Astrocyte of the cerebellum (primary cell): ENCODE measurements around the gene ISM2.
"Not testable (repeated sequence)": the region's sequence is repeated elsewhere in the genome, so short reads cannot be mapped to it uniquely, and the experiment has no call there.

Source experiments
- DNase-seq: peaks from one replicate; pipeline ENCODE4 v3.0.0-alpha.2; 2011; ENCODE audit warnings: low read depth
- H3K4me3 ChIP-seq: 2 replicates; pipeline ENCODE4 v1.5.1; 2011; ENCODE audit warnings: mild to moderate bottlenecking, low read depth, low read length, moderate library complexity
- in situ Hi-C: cut with HindIII; loops from 2 replicates; pipeline ENCODE4 v1.10.0; 2017; ENCODE audit warnings: low sequenced_read_pairs
- TF ChIP-seq, protein P1 (sequence below): IDR thresholded peaks from 2 replicates; pipeline ENCODE4 v1.5.1; 2012; ENCODE audit warnings: low read length, low read depth, moderate library complexity, mild to moderate bottlenecking; ENCODE audit errors: missing control alignments

ISM2 gene

DNA sequence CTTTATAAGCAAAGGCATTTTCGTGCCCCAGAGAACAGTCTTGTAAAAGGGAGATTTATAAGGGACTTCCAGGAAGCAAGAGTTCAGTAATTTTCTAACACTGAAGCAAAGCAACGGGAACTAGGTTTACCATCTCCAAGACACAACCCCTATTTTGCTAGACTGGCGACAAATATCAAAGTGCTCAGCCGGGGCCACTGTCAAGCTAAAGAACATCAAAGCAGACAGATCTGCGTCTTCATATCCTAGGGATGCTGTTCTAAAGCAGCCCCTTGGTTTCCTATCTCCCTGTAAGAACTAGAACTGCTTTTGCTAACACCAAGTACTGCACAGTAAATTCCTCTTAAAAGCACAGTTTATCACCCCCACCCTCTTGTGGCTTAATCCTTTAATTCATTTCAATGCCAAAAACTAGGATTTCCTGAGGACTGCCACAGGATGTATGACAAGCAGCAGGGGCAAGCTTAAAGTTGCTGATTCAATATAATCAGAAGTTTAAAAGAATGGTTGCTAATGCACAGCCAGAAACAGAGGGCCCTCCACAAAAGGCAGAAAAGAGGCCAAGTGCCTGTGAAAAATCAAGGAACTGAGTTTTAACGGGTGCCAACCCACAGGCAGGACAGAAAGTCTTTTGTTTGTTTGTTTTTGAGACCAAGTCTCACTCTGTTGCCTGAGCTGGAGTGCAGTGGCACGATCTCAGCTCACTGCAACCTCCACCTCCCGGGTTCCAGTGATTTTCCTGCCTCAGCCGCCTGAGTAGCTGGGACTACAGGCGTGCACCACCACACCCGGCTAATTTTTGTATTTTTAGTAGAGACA lies 44.0 kb upstream of the ISM2 start:
- H3K4me3 ChIP-seq, result no peak overlapping the region
- no peak for DNase-seq
- TF ChIP-seq, protein P1, sequence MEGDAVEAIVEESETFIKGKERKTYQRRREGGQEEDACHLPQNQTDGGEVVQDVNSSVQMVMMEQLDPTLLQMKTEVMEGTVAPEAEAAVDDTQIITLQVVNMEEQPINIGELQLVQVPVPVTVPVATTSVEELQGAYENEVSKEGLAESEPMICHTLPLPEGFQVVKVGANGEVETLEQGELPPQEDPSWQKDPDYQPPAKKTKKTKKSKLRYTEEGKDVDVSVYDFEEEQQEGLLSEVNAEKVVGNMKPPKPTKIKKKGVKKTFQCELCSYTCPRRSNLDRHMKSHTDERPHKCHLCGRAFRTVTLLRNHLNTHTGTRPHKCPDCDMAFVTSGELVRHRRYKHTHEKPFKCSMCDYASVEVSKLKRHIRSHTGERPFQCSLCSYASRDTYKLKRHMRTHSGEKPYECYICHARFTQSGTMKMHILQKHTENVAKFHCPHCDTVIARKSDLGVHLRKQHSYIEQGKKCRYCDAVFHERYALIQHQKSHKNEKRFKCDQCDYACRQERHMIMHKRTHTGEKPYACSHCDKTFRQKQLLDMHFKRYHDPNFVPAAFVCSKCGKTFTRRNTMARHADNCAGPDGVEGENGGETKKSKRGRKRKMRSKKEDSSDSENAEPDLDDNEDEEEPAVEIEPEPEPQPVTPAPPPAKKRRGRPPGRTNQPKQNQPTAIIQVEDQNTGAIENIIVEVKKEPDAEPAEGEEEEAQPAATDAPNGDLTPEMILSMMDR, result no peak
- in situ Hi-C loops, result no loop called here

DNA sequence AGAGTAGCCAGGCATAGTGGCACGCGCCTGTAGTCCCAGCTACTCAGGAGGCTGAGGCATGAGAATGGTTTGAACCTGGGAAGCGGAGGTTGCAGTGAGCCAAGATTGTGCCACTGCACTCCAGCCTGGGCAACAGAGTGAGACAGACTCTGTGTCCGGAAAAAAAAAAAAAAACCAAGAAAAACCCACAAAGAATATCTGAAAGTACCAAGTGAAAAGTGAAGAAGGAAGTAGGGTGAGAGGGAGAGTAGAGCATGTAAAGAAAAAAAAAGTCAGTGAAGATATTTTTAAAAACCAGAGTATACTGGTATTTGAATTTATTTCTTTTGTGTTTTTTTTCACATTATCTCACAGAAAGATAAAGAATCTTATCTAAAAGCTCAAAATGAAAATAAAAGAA lies 43.3 kb upstream of the ISM2 start:
- no peak overlapping the region for H3K4me3 ChIP-seq

DNA sequence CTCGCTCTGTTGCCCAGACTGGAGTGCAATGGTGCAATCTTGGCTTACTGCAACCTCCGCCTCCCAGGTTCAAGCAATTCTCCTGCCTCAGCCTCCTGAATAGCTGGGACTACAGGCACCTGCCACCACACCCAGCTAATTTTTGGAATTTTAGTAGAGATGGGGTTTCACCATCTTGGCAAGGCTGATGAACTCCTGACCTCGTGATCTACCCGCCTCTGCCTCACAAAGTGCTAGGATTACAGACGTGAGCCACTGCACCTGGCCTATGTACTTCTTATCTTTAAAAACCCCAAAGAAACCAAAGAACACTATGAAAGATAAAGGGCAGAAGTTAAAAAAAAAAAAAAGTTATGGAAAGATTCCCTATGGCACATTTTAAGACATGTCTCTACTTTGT lies 38.3 kb upstream of the ISM2 start:
- DNase-seq, H3K4me3 ChIP-seq, in situ Hi-C loops: not testable (repeated sequence)

More for the DNA sequence above, 43.3 kb upstream of the ISM2 start:
- in situ Hi-C loops, result no loop called here
- no peak for DNase-seq
- TF ChIP-seq, protein P1, result no peak

DNA sequence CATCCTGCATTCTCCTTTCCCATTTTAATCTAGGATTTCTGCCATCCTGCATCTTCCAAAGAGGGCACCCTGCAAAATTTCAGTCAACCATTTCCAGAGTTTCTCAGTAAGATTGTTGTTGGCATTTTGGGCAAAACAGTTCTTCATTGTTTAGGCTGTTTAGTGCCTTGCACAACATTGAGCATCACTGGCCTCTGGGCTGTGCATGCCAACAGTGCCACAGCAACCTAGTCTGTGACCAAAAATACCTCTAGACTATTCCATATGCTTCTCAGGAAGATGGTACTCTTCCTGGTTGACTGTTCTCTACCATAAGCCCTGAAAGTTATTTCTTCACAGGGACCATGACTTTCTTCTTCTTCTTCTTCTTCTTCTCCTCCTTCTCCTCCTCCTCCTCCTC lies 32.5 kb upstream of the ISM2 start:
- H3K4me3 ChIP-seq, result no peak overlapping the region
- in situ Hi-C loops, result no loop called here
- TF ChIP-seq, protein P1, result no peak
- no peak for DNase-seq

DNA sequence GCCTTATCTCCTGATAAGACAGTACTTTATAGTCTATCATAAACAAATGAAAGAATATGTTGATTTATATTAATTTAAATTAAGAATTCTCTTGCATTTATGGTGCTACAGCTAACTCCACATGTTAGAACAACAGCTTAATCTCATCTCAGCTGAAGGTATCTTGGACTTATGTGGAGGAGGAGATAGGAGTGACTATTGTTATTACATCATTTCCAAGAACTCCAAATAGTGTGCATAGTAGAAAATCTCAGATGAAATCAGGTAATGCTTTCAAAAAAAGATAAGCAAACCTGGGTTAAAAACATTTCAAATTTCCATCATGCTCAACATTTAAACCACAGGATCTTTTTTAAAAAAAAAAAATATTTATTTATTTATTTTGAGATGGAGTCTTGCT lies 31.3 kb upstream of the ISM2 start:
- in situ Hi-C loops, result no loop called here
- TF ChIP-seq, protein P1, result no peak
- DNase-seq, result no peak
- no peak overlapping the region for H3K4me3 ChIP-seq

DNA sequence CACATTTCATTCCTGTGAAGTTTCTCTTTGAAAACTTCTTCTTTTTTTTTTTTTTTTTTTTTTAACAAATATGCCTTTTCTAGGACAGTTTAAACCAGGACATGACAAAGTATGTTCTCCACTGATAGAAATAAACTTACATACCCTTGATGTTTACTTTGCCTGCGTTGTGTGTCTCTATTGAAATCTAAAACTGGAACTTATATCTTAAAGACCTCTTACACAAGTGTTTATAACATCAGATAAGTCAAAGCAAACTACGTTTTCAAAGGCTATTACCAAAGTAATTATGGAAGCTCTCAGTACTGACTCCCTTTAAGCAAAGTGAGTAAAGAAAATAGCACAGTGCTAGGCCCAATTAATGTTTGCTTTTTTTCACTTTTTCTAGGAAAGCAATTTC lies 30.6 kb upstream of the ISM2 start:
- no peak overlapping the region for H3K4me3 ChIP-seq
- TF ChIP-seq, protein P1, result no peak
- in situ Hi-C loops, result no loop called here
- DNase-seq, result no peak

DNA sequence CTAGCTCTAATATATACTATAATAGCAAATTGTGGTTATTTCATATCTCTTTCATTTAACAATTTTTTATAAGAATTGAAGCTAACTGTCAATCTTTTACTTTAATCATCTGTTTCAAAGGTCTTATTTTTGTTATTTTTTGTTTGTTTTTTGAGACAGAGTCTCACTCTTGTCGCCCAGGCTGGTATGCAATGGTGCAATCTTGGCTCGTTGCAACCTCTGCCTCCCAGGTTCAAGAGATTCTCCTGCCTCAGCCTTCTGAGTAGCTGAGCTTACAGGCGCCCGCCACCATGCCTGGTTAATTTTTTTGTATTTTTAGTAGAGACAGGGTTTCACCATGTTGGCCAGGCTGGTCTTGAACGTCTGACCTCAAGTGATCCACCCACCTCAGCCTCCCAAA lies 30.1 kb upstream of the ISM2 start:
- DNase-seq, in situ Hi-C loops, H3K4me3 ChIP-seq: not testable (repeated sequence)
